NOMO-1 treated with DMSO at 0.1 percent for 48 hours (cell line): ENCODE results near the gene NFE2L3.
A peak's percentile ranks its signal among the peaks of the same experiment; 100 is the strongest.
"Not testable (repeated sequence)": the region's sequence is repeated elsewhere in the genome, so short reads cannot be mapped to it uniquely, and the experiment has no call there.

Experiments
- DNase-seq: peaks from one replicate; lab custom pipeline; 2025; ENCODE audit not compliant: unreplicated experiment; lab: John Stamatoyannopoulos, UW

NFE2L3 gene

DNA sequence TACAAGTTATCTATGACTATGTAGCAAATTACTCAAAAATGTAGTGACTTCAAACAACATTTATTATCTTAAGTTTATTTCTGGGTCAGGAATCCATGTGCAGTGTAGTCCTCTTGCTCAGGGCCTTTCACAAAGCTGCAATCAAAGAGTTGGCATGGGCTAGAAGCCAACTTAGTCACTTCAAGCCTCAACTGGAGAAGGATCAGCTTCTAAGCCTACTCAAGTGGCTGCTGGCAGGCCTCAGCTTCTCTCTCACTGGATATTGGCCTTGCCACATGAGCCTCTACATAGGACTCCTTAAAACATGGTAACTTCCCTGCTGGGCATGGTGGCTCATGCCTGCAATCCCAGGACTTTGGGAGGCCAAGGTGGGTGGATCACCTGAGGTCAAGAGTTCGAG lies 5.0 kb upstream of the NFE2L3 start:
- DNase-seq = no peak

DNA sequence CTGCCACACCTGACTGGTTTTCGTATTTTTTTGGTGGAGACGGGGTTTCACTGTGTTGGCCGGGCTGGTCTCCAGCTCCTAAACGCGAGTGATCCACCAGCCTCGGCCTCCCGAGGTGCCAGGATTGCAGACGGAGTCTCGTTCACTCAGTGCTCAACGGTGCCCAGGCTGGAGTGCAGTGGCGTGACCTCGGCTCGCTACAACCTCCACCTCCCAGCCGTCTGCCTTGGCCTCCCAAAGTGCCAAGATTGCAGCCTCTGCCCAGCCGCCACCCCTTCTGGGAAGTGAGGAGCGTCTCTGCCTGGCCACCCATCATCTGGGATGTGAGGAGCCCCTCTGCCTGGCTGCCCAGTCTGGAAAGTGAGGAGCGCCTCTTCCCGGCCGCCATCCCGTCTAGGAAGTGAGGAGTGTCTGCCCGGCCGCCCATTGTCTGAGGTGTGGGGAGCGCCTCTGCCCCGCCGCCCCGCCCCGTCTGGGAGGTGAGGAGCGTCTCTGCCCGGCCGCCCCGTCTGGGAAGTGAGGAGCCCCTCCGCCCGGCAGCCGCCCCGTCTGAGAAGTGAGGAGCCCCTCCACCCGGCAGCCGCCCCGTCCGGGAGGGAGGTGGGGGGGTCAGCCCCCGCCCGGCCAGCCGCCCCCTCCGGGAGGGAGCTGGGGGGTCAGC lies 4.2 kb upstream of the NFE2L3 start:
- not testable (repeated sequence) for DNase-seq

DNA sequence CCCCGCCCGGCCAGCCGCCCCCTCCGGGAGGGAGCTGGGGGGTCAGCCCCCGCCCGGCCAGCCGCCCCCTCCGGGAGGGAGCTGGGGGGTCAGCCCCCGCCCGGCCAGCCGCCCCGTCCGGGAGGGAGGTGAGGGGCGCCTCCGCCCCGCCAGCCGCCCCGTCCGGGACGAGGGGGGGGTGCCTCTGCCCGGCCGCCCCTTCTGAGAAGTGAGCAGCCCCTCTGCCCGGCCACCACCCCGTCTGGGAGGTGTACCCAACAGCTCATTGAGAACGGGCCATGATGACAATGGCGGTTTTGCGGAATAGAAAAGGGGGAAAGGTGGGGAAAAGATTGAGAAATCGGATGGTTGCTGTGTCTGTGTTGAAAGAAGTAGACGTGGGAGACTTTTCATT lies 3.7 kb upstream of the NFE2L3 start:
- DNase-seq = not testable (repeated sequence)

DNA sequence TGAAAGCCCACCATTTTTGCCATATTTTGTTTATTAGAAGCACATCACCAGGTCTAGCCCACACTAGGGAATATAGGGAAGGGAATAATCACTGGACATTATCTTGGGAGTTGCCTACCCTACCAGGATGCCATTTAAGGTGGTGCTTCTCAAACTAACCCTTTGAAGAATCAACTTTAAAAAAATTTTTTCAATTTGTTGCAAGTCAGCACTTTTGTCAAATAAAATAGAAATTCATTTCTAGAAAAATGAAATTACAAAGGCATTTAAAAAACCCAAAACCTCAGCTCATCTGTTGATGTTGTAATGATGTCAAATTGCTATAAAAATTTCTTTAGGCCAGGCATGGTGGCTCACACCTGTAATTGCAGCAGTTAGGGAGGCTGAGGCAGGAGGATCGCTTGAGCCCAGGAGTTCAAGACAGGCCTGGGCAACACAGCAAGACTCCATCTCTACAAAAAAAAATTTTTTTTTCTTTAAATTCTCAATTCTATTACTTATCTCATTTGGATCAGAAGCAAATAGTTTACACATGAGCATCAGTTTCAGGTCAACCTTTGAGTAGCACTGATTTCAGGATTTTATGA lies 2.5 kb upstream of the NFE2L3 start:
- DNase-seq = no peak

DNA sequence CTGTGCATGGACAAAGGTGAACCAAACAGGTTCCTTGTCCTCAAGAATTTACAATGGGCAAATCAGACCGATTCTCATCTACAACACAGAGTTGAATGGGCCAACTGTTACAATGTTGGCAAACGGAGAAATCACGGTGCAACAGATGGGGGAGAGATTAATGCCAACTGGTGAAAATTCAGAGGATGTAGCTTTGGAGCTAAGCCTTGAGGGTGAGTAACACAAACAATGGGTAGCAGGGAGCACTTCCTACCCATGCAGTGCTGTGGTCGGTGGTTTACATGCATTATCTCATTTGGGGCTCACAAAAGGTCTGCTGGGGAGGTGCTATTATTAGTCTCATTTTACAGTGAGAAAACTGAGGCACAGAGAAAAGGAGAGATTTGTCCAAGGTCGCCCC lies 902 bp upstream of the NFE2L3 start:
- DNase-seq = no peak

DNA sequence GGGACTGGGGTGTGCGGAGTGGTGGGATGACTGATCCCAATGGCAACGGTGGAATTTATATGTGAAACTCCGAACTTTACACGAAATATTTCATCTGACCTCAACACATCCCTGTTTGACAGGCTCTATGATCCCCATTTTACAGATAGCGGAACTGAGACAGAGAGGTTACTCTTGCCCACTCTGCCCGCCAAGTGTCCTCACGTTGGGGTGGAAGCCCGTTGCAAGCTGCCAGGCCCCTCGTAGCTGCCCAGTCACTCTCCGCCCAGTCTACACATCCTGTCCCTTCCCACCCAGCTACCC lies 397 bp upstream of the NFE2L3 start:
- DNase-seq = no peak

DNA sequence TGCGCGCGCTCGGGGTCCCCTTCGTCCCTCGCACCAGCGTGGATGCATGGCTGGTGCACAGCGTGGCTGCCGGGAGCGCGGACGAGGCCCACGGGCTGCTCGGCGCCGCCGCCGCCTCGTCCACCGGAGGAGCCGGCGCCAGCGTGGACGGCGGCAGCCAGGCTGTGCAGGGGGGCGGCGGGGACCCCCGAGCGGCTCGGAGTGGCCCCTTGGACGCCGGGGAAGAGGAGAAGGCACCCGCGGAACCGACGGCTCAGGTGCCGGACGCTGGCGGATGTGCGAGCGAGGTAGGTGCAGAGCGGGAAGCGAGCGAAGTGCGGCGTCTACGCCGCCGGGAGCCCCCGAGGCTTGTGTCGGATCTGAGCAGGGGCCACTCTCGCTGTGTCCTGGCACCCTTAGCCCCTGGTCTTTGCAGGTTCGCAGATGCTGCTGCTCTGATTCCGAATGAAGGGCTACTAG lies 813 bp downstream of the NFE2L3 start:
- DNase-seq = not testable (repeated sequence)

DNA sequence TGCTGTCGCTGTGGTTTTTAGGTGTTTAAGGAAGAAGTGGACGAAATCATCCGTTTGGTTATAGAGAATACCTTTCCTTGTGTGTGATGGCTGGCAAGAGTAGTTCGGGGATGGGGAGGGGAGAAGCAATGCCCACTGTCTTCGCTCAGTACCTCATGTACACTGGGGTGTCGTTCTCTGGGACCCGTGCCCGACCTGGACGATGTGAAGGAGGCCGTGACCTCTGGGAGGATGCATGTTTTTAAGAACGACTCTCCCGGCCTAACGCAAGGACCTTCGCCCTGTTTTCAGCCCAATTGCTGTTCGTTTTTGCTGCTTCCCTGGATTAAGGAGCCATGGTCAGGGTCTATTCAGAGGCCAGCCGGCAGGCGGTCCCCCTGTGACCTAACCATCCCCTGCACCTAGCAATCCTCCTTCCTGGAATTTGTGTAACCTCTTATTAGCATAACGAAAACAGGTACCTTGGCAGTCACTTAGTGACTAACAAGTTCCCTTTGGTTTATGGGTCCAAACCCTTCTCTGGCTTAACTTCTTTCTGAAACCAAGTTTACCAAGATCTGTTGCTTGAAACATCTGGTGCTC lies 1.3 kb downstream of the NFE2L3 start:
- DNase-seq = no peak

DNA sequence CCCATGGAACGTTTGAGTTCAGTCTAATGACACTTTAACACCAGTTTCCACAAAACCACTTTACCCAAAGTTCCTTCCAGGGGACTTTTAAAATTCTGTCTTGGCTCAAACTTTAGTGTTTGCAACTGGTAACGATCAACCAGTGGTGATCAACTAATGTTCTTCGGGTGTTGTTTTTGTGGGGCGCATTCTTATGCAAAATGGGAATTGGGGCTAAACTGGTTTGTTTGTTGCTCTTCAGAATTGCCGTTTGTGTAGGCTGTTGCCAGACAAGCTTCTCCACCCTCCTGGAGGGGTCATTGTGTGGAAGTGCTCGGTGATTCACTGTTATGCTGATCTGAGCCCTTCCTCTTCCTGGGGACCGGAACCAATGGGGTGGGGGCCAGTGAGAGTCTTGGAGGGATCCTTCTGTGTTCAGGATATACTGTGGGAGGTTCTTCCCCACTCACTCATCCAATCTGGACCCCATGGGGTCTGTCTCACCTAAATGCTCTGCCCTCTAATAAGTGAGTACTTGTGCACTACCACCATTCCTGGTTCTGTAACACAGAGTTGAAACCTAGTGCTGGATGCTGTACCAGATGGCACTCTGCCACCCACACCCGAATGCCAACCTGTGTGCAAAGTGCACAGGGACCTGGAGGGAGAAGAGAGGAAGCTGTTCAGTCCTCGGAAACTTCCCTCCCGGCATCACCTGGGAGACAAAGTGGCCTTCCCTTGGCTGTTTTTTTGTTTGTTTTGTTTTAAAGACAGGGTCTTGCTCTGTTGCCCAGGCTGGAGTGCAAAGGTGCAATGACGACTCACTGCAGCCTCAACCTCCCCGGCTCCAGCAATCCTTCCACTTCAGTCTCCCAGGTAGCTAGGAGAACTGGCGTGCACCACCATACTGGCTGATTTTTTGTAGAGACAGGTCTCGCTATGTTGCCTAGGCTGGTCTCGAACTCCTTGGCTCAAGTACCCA lies 2.1 kb downstream of the NFE2L3 start:
- DNase-seq = no peak

DNA sequence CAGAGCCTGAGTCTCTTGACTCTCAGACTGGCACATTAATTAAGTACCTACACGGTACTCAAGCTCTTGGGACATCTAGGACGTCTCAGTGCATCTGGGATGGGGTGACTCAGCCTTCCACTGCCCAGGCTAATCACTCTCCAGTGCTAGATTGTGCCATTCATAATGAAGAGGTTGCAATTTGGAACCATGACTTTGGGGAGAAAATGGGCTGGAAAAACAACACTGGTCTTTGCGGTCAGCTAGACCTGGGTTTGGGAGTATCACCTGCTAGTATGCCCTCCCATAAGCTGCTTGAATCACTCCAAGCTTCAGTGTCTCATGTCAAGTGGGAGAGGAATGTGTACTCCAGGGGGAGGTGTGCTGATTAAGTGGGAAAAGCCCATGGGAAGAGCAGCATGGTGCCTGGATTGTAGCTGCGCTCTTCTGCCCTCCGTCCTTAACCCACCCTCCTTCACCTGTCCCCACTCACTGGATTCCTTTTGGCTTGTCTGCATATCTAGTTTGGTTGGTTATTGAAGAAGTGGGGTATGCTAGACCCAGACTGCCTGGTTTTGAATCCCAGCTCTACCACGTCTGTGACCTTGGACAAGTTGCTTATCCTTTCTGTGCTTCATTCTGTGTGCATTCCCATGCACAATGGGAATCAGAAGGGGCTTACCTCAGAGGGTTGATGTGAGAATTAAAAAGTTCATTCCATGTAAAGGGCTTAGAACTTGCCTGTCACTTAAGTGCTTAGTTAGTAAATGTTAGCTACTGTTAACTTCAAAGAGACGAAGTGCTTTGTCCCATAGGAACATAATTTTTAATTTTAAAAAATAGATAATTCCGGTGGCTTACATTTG lies 3.8 kb downstream of the NFE2L3 start:
- no peak for DNase-seq

DNA sequence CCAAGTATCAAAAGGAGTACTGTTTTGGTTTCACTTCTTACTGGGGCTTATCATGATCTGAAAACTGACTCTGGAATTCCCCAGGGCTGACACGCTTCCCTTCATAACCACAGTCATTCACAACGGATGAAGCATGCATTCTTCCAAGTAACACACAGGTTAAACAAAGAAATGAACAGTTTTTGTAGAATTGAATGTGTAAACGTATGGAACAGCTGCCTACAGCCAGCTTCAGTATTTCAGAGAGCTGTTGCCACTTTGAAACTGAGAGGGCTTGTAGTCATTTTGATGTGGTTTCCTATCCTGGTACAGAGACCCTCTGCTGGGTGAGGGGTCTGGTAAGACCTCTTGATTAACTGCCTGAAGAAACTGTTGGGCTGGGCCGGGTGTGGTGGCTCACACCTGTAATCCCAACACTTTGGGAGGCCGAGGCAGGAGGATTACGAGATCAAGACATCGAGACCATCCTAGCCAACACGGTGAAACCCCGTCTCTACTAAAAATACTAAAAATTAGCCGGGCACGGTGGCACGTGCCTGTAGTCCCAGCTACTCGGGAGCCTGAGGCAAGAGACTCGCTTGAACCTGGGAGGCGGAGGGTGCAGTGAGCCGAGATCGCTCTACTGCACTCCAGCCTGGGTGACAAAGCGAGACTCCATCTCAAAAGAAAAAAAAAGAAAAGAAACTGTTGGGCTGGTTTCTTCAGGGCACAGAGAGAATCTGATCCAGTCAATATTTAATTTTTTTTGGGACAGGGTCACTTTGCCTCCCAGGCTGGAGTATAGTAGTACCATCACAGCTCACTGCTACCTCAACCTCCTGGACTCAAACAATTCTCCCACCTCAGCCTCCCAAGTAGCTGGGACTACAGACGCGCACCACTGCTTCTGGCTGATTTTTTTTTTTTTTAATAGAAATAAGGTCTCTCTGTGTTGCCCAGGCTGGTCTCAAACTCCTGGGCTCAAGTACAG lies 4.7 kb downstream of the NFE2L3 start:
- no peak for DNase-seq

DNA sequence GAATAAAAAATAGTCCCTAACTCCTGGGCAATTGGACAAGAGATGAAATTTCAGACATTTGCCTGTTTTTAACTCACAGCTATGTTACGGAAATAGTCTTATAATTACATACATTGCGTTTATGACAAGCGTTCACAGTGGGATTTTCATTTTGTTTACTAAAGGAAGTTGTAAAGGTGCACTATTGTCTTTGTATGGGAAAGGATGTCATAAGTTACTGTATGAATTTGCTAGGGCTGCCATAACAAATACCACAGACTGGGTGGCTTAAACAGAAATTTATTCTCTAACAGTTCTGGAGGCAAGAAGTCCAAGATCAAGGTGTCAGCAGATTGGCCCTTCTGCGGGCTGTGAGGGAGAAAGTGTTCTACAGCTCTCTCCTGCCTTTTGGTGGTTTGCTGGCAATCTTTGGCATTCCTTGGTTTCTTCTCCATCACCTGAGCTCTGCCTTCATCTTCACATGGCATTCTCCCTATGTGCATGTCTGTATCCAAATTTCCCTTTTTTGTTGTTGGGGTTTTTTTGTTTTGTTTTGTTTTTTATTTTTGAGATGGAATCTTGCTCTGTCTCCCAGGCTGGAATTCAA lies 5.6 kb downstream of the NFE2L3 start:
- DNase-seq = no peak

DNA sequence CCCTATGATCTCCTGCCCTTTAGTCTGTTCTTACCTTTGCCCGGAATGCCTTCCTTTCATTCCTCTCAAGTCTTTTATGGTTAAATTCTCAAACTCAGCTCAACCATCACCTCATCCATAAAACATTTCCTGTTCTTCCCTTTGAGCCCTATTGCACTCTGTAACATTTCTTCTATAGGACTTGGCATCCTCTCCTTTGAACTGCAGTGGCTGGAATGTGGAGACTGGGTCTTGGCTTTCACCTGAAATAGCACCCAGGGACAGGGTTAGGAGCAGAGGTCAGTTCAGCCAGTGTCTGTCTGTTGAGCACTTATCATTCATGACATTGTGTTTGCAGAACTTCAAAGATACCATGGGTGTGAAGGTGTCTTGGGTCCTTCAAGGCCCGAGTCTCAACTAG lies 7.2 kb downstream of the NFE2L3 start:
- DNase-seq = no peak

DNA sequence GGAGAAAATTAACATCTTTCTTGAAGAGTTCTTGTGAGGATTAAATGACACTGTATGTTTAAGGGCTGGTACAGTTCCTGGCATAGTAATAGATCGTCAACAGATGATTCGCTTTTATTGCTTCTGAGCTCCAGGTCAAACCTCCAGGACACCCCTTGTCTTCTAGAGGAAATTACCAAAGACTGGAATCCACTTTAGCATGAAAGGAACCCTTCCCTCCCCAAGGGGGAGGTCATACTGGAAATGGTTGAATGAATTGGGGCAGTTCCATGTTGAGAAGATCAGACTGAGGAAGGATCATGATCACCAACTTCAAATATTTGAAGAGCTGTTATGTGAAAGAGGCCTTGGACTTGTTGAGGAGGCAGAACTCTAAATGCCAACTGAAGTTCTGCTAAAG lies 8.9 kb downstream of the NFE2L3 start:
- DNase-seq = no peak

DNA sequence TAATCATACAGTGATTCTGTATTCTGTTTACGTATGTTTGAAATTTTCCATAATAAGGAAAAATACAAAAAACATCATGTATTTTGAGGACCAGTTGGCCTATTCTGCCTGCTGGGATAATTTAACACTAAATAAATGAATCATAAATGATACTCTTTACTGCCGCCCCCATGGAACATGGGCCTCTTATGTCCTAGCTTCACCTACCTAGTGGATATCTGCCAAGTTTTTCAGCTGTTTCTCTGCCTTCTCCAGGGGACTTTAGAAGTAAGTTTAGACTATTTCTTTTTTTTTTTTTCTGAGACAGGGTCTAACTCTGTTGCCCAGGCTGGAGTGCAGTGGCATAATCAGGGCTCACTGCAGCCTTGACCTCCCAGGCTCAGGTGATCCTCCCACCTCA lies 10.4 kb downstream of the NFE2L3 start:
- no peak for DNase-seq

DNA sequence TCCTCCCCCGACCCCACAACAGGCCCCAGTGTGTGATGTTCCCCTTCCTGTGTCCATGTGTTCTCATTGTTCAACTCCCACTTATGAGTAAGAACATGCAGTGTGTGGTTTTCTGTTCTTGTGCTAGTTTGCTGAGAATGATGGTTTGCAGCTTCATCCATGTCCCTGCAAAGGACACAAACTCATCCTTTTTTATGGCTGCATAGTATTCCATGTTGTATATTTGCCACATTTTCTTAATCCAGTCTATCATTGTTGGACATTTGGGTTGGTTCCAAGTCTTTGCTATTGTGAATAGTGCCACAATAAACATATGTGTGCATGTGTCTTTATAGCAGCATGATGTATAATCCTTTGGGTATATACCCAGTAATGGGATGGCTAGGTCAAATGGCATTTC lies 11.8 kb downstream of the NFE2L3 start:
- DNase-seq = not testable (repeated sequence)

DNA sequence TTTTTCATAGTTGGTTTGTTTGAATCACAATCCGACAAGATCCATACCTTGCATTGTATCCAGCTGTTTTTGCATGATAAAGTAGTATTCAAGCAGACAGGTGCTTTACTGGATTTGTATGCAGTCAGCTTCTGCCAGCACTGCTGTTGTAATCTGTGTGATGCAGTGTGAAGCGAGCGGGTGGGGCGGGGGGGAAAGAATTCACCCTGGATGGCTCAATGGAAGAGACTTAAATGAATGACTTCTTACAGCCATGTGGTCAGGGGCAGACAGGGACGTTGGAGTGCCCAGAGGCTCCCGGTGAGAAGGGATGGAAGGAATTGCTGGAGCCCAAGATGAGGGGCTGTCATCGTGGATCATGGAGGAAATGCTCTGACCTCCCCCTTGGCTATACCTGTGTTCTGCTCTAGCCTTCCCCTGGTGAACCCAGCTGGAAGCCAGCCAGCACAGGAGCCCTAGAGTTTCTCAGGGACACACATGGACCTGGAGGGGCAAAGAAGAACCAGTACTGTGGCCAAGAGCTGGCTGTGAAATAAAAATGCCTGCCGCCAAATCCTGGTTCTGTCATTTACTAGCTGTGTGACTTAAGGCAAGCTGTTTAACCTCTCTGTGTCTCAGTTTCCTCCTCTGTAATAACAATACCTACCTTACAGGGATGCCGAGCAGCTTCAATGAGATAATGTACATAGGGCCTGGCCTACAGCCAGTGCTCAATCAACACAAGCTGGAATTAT lies 14.1 kb downstream of the NFE2L3 start:
- no peak for DNase-seq

DNA sequence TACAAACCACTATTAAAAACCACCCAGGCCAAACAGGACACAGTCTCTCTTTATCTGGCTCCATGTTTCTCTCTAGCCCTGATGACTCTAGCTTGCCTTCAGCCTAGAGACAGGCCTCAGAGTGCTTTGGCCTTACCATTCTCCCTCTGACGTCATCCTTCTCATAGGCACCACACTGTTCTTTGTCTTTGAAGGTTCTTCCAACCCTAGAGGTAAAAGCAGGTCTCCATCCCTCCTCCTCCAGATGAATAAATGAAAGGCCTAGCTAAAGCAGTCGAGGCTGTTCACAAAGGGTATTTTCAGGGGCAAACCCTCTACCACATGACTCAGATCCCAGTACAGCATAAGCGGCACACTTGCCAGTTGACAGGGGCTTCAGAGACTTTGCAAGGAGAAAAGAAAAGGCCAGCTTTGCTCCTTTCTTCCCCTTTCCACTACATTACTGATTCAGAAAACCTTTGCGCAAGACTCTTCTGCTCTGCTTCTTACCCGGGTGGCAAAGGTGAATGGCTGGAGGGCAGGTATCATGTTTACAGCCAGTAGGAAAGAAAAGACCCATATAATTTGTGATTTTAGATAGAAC lies 14.8 kb downstream of the NFE2L3 start:
- peak; percentile 38 for DNase-seq
